Stimulated activated CD4-positive, alpha-beta T cell treated with anti-CD3 and anti-CD28 coated beads, Interleukin-2, amount 100 ng/mL, for 48 hours (primary cell): ENCODE measurements around the gene FBXO48.
"Not testable (repeated sequence)": the region's sequence is repeated elsewhere in the genome, so short reads cannot be mapped to it uniquely, and the experiment has no call there.

ENCODE experiments used
- DNase-seq, 2 donors: peaks; one replicate each; pipeline ENCODE4 v3.0.0-alpha.2; 2020

Gene FBXO48, protein sequence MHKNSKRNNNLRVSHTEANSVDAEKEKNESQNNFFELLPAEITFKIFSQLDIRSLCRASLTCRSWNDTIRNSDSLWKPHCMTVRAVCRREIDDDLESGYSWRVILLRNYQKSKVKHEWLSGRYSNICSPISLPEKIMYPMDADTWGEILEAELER

DNA sequence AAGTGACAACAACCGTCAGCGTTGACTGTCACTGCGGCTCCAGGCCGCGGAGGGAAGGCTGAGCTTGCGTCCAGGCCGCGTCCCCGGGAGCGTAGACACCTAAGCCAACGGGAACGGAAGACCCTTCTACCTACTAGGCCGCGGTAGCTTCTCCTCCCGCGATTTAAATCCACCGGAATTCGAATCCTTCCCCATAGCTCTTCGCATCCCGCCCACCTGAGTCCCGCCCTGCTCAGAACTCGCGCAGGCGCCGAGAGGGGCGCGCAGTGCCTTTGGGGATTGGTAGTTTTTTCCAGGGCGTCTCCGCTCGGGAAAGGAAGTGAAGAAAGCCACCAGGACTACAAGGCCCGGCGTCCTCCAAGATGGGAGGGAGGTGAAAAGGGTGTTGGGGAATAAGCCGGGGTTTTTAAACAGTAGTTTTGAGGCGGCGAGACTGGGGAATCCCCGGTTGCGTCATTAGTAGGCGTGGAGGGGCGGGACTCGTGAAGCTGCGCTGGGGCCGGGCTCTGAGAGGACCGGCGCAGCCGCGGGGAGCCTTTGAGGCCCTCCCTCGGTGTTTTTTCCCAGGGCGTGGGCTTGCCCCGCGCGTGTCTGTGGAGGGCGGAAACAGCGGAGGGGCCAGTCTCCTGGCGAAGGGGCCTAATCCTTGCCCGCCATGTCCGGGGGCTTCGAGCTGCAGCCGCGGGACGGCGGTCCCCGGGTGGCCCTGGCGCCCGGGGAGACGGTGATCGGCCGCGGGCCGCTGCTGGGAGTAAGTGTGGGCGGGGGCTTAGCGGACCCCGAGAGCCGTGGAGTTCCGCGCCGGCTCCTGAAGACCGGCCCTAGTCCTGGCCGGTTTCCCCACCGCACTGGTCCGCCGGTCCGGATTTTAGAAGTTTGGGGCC, at the start of gene FBXO48, which contains the start of gene APLF:
Gene FBXO48 (minus strand): TSS at position 218 of the 884 bp plus-strand sequence. CDS start 2,149 bp downstream, outside the sequence.
Gene APLF (plus strand): TSS at position 509 of the 884 bp plus-strand sequence. CDS start 147 bp downstream, at position 656.
- peak; percentile 94 to 95 for DNase-seq

DNA sequence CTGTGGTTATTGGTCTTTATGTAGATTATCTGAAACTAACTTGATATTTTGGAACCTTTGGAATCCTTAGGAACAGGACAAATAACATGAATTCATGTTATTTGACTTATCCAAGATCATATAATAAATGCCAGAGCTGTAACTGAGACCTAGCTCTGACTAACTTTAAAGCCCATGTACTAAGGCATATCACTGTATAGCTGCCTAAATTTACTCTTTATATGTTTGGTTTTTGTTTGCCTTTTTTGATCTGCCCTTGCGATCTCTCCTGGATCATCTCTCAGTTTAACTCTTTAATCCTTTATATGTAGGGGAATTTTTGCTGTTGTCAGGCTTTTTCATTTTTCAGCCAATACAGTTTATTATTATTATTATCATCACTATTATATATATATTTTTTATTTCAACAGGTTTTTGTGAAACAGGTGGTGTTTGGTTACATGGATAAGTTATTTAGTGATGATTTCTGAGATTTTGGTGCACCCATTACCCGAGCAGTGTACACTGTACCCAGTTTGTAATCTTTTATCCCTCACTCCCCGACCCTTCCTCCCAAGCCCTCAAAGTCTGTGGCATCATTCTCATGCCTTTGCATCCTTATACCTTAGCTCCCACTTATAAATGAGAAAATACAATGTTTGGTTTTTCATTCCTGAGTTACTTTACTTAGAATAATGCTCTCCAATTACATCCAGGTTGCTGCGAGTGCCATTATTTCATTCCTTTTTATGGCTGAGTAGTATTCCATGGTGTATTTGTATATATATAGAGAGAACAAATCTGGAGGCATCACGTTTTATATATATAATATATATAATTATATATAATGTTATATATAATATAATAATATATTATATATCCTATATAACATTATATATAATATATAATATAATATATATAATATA, 49.2 kb upstream of the FBXO48 start:
- DNase-seq = no peak

DNA sequence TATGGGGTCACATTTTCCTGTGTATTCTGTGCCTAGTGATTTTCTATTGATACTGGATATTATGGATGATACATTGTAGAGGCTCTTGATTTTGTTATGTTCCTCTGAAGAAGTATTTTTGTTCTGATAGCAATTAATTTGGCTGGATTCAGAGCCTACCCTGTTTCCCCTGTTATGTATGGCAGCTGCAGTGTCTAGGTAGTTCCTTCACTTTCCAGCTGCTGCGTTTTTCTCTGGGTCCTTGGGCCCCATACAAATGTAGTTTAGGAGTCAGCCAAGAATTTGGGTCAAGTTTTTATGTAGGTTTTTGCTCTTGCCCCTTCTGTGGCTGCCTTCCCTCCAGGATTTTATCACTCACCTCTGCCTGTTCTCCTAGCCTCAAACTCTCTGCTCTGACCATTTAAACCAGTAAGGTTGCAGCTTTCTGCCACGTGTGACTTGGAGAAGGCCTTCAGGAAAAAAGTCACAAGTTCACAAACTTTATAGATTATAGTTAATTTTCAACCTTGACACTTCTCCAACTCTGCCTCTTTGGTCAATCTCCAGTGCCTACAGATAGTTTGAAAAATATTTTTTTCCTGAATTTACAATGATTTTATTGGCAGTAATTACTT, 47.3 kb upstream of the FBXO48 start:
- DNase-seq = no peak

DNA sequence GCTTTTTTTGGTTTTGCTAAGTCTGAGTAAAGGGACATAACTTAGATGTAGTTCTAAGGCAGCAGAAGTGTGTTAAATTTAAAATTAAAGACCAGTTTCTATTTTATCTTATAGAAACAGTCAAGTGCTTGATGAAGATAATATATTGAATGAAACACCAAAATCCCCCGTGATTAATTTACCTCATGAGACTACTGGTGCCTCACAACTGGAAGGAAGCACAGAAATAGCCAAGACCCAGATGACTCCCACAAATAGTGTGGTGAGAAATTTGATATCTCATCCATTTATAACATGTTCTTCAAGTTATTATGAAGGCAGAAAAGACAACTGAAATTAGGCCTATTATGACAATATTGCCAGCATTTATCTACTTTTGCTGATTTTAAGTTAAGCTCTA, 45.9 kb upstream of the FBXO48 start:
- no peak for DNase-seq

DNA sequence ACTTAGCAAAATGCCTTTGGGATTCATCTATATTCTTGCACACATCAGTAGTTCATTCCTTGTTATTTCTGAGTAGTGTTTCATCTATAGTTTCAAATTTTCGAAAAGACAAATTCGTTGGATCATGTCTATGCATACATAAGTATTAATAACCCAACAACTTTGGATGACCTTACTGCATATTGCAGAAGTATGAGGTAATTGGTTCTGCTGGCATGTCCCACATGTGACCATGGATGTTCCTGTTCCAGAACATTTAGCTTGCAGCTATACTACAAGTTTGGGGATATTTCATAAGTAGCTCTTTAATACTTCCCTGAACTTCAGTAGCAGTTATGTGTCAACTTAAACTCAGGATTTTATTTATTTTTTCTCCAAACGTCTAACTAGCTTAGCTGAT, 45.2 kb upstream of the FBXO48 start:
- no peak for DNase-seq

DNA sequence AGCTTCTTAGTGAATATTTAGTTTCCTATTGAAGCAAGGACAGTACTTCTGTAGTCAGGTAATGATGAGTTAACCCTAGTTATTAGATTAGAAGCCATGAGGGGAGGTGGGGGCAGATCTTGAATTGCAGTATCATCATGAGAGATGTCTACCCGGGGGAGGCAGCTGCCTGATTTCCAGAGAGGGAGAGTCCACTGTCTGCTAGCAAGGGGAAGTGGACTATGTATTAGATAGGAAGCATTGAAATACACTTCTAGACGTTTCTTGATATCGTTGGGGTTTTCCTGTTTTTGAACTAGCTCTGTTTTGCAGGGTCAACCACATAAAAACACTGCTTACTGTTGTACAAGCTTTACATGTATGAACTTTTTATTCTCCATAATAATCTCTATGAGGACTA, 39.1 kb upstream of the FBXO48 start:
- no peak for DNase-seq

DNA sequence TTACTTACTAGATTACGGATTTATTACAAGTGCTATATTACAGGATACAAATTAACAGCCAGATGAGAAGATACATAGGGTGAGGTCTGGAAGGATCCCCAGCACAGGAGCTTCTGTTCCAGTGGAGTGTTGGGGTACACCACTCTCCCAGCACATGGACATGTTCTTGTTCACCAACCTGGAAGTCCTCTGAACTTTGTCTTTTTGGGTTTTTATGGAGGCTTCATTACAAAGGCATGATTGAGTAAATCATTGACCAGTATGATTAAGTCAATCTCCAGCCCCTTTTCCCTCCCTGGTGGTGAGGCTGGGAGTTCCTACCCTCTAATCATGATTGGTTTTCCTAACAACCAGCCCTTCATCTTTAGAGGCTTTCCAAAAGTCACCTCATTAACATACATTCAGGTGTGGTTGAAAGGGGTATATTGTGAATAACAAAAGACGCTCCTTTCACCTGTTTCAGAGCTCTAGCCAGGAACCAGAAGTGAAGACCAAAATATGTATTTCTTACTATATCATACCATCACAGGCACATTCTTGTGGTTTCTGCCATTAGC, 38.6 kb upstream of the FBXO48 start:
- no peak for DNase-seq

DNA sequence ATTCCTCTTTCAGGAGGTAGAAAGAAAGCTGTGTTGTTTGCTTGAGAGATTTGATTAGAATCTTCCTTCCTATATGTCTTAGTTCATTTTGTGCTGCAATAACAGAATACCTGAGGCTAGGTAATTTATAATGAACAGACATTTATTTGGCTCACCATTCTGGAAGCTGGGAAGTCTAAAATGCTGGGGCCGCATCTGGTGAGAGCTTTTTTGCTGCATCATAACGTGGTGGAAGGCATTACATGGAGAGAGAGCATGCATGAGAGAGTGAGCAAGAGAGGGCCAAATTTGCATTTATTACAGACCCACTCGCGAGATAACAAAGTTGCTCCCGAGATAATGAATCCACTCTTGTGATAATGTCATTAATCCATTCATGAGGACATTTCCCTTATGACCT, 34.7 kb upstream of the FBXO48 start:
- DNase-seq = no peak

DNA sequence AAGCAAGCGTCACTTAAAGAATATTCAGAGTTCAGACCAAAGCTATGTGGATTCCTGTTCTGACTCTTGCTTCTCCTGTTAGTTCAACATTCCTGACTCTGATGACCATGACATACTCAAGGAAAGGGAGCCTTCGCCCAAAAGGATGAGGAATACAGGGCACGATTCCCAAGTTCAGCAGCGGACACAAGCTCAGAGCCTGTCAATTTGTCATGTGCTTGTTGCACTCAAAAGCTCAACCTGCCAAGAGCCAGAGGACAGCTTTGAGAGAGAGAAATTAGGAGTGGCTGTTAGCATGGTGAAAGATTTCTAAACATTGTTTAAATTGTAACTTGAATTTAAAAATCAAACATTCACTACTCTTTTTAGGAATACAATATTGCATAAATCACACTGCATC, 33.6 kb upstream of the FBXO48 start:
- DNase-seq = no peak

DNA sequence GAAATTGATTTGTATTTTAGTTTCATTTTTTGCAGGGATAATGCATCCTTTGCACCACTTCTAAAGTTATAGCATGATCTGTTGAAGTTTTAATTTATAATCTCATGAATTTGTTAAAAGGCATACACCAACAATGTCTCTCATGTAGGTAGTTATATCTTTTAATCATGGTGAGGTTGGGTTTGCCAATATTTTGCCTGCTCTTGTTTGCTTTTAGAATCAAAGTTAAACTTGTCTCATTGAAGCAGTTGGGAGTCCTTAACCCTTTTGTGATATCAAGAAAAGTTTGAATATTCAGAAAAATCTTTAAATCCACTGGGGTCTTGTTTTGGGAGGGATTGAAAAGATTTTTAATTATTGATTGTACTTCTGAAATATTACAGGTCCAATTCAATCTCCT, 32.0 kb upstream of the FBXO48 start:
- DNase-seq = no peak

DNA sequence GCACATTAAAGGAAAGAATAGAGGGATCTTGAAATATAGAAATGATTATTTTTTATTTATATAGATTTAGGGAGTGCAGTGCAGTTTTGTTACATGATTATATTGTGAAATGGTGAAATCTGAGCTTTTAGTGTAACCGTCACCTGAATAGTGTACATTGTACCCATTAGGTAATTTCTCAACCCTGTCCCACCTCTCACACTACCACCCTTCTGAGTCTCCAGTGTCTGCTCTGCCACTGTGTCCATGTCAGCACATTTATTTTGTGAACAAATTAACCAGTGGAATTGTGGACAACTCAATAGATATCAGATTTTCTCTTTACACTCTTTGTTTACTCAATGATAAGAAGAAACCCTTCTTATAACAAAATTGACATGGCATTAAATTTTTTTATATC, 24.5 kb upstream of the FBXO48 start:
- no peak for DNase-seq

DNA sequence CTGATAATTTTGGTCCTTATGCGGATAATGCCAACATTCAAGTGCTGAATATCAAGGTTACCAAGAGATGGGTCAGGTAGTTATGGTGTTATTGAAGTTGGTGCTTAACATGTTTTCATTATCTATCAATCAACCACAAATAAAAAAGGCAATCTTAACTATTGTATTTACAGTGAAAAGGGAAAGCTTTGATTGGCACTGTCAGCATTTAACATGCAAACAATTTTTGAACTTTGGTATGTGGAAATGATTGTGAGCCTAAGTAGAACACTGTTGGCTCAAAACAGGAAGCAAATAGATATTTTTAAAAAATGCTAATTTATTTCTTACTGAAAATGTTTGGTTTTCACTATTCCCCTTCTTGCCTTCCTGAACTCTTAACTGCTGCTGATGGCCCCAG, 22.2 kb upstream of the FBXO48 start:
- no peak for DNase-seq

DNA sequence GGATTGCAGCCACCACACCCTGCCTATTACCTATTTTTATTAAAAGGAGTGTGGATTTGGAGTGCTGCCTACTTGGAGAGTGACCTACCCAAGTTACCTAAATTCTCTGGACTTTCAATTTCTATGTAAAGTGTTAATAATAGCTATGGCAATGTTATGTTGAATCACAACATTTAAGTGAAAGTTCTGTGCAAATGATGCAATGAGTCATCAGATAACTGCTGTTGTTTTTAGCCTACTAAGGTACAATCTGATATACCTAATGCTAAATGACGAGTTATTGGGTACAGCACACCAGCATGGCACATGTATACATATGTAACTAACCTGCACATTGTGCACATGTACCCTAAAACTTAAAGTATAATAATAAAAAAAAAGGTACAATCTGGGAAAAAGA, 21.5 kb upstream of the FBXO48 start:
- DNase-seq = not testable (repeated sequence)

DNA sequence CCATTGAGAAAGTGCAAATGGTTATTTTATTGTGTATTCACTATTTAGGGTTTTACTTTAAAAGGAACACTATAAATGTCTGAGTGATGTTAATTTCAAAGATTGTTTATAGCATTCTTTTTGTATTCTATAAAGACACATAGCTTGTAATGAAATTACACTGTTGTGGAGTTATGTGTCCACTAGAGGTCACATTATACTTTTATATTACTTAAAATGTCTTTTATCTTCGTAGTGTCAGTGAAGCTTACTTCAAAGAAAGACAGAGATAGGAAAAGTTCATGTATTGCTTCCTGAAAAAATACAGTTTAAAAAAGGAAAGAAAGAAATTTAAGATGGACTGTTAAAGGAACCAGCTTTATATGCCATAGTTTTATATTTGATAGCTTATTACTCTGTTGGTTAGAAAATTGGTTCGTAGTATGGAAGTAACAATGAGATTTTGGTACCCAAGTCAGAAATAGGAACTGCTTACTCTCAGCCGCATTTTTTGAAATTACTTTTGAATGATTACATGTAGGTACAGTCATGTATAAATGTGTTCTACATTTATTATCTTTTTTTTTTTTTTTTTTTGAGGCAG, 20.8 kb upstream of the FBXO48 start:
- DNase-seq = no peak

DNA sequence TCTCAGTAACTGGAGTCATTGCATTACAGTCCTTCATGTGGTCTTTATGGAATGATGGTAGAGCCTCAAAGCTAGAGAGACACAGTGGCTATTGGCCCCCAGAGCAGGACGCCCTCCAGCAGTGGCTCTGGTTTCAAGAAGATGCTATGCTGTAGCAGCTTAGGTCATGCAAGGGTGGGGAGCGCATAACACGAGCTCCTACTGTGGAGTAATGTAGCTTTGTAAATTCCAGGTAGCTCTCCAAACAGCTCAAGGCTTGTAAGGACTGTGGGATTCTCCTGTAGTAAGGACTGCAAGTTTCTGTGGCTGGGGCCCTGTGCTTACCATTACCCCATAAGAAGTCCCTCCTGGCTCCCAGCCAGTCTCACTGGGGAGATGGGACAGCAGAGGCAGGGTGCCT, 15.9 kb upstream of the FBXO48 start:
- no peak for DNase-seq

DNA sequence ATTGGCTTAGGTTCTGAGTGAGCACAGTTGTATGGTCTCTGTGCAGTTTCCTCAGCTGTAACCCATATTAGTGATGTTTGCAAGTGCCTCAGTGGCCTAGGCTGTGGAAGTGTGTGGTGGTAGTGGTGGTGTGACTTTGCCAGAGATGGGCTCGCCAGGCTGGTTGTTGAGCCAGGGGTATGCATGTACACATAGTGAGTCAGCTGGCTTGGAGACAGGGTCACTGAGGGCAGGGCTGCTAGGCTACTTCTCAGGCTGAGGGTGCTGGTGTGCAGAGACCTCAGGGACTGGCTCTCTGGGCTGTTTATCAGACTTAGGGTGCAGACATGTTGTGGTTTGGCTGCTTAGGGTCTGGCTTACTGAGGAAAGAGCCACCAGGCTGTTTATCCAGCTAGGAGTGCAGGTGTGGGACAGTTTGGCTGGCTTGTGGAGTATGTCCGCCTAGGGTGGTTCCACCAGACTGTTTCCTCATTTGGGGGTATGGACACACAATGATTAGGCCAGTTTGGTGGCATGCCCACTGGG, 15.3 kb upstream of the FBXO48 start:
- no peak for DNase-seq

DNA sequence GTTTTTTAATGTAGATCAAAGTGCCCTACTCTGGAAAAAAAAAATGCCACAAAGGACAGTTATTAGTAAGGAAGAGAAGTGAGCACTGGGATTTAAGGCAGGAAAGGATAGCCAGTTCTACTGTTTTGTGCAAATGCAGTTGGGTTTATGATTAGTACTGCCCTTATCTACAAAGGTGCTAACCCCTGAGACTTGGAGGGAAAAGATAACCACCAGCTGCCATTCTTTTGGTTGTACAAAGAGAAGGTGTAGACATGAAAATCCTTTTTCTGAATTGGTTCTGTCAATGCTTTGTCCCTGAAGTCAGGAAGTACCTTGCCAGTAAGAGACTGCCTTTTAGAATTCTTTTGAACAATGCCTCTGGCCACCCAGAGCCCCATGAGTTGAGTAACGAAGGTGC, 11.6 kb upstream of the FBXO48 start:
- DNase-seq = no peak

DNA sequence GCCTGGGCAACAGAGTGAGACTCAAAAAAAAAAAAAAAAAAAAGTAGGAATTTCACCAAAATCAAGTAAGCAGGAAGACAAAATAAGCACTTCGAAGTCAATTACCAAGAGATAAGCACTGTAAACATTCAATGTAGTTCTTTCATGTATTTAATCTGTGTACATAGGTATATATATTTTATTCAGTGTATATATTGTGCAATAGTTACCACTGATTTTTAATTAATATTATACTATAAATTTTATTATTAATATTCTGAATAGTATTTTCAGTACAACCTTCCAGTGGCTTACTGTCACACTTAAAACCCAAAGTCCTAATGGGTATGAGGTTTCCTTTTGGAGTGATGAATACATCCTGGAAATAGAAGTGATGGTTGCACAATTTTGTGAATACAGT, 9.4 kb upstream of the FBXO48 start:
- DNase-seq = no peak

DNA sequence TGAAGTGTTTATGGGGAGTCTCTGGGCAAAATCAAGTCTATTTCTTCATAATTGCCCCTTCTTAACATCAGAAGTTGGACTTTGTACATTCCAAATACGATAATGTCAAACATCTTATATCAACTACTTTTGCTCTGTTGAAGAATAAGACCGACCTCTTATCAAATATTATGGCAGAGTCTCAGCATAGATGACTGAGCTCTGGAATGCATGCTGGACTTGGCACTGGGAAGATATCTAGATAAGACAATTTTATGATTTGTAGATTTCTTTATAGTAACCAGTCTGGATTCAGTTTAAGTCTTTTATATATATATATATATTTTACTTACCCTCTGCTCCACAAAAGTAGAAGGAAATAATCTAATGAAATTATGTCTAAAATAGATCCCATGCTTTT, 8.5 kb upstream of the FBXO48 start:
- no peak for DNase-seq

DNA sequence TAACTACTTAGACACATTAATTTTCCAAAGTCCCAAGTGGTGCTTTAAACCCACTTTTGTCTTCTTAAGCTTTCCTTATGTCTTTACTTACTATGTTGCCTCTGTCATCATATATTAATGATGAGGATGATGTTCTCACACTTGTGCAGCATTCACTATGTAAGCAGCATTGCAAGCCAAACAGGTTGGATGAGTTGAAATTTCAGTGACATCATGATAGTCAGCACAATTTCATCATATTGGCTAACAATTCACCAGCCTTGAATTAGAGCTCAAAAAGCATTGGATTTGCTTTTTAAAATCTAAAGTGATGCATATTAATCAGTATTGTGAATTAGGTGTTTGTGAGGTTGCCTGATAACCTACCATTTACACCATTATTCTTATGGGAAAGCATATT, 8.0 kb upstream of the FBXO48 start:
- no peak for DNase-seq

DNA sequence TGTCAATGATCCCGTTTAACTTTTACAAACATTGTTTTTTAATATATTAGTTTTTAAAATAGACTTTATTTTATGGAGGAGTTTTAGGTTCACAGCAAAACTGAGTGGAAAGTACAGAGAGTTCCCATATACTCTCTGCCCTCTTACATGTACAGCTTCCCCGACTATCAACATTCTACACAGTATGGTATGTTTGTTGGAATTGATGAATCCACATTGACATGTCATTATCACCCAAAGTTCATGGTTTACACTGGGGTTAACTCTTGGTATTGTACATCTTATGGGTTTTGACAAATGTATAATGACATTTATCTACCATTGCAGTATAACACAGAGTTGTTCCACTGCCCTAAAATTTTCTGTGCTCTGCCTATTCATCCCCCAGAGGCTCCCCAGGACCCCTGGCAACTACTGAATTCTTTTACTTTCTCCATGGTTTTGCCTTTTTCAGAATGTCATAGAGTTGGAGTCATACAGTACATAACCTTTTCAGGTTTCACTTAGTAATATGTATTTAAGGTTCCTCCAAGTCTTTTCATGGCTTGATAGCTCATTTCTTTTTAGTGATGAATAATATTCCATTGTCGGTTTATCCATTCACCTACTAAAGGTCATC, 5.8 kb upstream of the FBXO48 start:
- DNase-seq = no peak

DNA sequence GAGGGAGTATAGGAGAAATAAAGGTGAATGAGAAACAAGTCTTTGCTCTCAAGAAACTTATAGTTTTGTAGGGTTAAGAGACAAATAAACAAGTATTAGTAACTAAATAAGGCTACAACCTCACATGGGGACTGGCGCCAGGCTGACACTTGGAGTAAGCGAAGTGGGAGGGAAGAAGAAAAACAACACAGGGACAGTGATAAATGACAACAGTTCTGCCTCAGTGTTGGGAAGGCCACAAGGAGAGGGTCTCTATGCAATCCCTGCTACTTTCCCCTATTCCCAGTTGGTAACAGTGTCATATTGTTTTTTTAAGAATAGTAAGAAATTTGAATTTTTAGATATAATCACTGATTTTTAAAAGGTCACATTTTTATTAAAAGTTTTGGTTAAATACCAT, 4.3 kb upstream of the FBXO48 start:
- DNase-seq = no peak
